ENCODE results near the gene CCT4.
"Not testable (repeated sequence)": the region's sequence is repeated elsewhere in the genome, so short reads cannot be mapped to it uniquely, and the experiment has no call there.

CCT4 gene

GRCh38 chr2:61877571-61878245 is 10.7 kb downstream of the CCT4 start:
- DNase-seq = no peak

GRCh38 chr2:61876400-61876799 is 12.1 kb downstream of the CCT4 start:
- no peak for DNase-seq

- DNase-seq = not testable (repeated sequence)
Measured at GRCh38 chr2:61866482-61867089, 21.9 kb downstream of the CCT4 start.

GRCh38 chr2:61862085-61862484 is 26.4 kb downstream of the CCT4 start:
- DNase-seq = no peak

- no peak for DNase-seq
Measured at GRCh38 chr2:61857224-61857623, 31.2 kb downstream of the CCT4 start.

- DNase-seq = no peak
Measured at GRCh38 chr2:61855318-61855613, 33.2 kb downstream of the CCT4 start.

GRCh38 chr2:61854564-61855317 is 33.7 kb downstream of the CCT4 start:
- peak; percentile 92 to 99 for DNase-seq

GRCh38 chr2:61853847-61854563 is 34.5 kb downstream of the CCT4 start, which contains the start of gene FAM161A:
FAM161A (minus strand) TSS chr2:61854060; CDS start chr2:61854041, 19 bp downstream.
- peak; percentile 25 to 73 for DNase-seq

GRCh38 chr2:61853086-61853846 is 35.2 kb downstream of the CCT4 start:
- DNase-seq = peak in 1 of 2 experiments; percentile 2

GRCh38 chr2:61851270-61851669 is 37.2 kb downstream of the CCT4 start:
- not testable (repeated sequence) for DNase-seq

GRCh38 chr2:61845320-61845719 is 43.1 kb downstream of the CCT4 start:
- DNase-seq = no peak

GRCh38 chr2:61841286-61841685 is 47.2 kb downstream of the CCT4 start:
- no peak for DNase-seq

GRCh38 chr2:61834893-61835292 is 53.6 kb downstream of the CCT4 start:
- DNase-seq = no peak

GRCh38 chr2:61833971-61834370 is 54.5 kb downstream of the CCT4 start:
- DNase-seq = no peak

GRCh38 chr2:61832183-61832841 is 56.1 kb downstream of the CCT4 start:
- no peak for DNase-seq

GRCh38 chr2:61822255-61822654 is 66.2 kb downstream of the CCT4 start:
- no peak for DNase-seq

Measured in cerebellar nuclear complex (tissue), 1 donor.